ENCODE measurements around the gene CIRBP.

Gene CIRBP

GRCh38 chr19:1266129-1266915, 2.8 kb upstream of the CIRBP start:
- H3K27ac ChIP-seq: peak overlapping the region; percentile 100
- ChIA-PET POLR2A (ENCODE audit: low non-redundant PET) (interaction anchor here (0.6 to 1.4 kb wide), 4 partner anchors 10 to 22 kb away, joined by 3 to 14 read pairs (median 8); no protein-coding TSS in a partner anchor), CTCF (interaction anchor here (0.6 to 10.3 kb wide), 5 partner anchors 11 to 174 kb away, joined by 4 to 116 read pairs (median 6); no protein-coding TSS in a partner anchor)
- DNase-seq (ENCODE audit: low spot score): peak; percentile 90
- TF ChIP-seq CTCF (conservative IDR thresholded peaks at IDR 0.05; ENCODE audit: low read depth): no peak

GRCh38 chr19:1266916-1267476, 2.1 kb upstream of the CIRBP start:
- CTCF ChIA-PET: interaction anchor here (1.7 to 10.3 kb wide), 3 partner anchors 12 to 22 kb away, joined by 6 to 116 read pairs (median 9); no protein-coding TSS in a partner anchor
- POLR2A ChIA-PET (ENCODE audit: low non-redundant PET): interaction anchor here (0.6 to 1.4 kb wide), 4 partner anchors 11 to 23 kb away, joined by 3 to 14 read pairs (median 8); no protein-coding TSS in a partner anchor
- H3K27ac ChIP-seq: peak overlapping the region; percentile 100
- DNase-seq (ENCODE audit: low spot score): no peak
- peak; percentile 94 for TF ChIP-seq CTCF (conservative IDR thresholded peaks at IDR 0.05; ENCODE audit: low read depth)

DNA sequence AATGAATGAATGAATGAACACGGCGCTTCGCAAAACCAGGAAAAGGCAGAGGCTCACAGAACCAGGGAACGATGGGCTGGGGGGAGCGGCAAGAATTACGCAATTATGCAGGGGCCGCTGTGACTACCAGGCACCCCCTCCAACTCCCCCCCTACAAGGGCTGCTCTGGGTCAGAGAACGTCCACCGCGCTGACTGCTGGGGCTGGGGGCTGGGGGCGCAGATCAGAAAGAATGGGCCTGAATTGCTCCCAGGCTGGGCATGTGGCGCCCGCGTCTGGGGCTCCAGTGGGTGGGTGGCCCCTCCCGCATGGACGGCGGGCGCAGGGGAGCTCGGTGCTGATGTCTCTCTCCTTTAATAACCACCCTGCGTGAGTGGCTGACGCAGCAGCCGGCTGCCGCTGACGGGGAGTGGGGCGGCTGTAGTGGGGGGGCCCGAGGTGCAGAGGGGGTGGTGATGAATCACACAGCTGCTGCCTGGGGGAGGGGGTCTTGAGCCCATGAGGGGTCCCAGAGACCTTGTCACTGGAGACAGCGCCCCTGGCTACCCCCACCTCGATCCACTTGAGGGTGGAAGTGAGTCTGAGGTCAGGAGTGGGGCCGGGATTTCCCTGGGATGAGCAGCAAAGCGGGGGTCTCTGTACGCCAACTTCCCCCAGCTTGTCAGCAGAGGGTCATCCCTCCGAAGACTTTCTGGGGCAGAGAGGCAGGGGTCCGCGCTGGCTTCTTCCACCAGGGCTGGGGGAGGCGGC, 1.5 kb upstream of the CIRBP start:
- CTCF ChIA-PET: interaction anchor here (0.7 to 10.3 kb wide), 5 partner anchors 12 to 27 kb away, joined by 3 to 116 read pairs (median 6); no protein-coding TSS in a partner anchor
- peak overlapping the region; percentile 100 for H3K27ac ChIP-seq
- no peak for TF ChIP-seq CTCF (conservative IDR thresholded peaks at IDR 0.05; ENCODE audit: low read depth)
- no peak for DNase-seq (ENCODE audit: low spot score)
- POLR2A ChIA-PET (ENCODE audit: low non-redundant PET): interaction anchor here (2.7 kb wide), 1 partner anchor 23 kb away, joined by 40 read pairs; no protein-coding TSS in a partner anchor

- H3K27ac ChIP-seq: peak overlapping the region; percentile 100
- CTCF ChIA-PET: interaction anchor here (0.7 to 10.3 kb wide), 3 partner anchors 20 to 28 kb away, joined by 3 to 116 read pairs (median 4); no protein-coding TSS in a partner anchor
- POLR2A ChIA-PET (ENCODE audit: low non-redundant PET): interaction anchor here (0.5 to 2.7 kb wide), 8 partner anchors 15 to 81 kb away, joined by 3 to 40 read pairs (median 4); no protein-coding TSS in a partner anchor
- no peak for DNase-seq (ENCODE audit: low spot score)
- TF ChIP-seq CTCF (conservative IDR thresholded peaks at IDR 0.05; ENCODE audit: low read depth): no peak
These were observed 687 bp upstream of the CIRBP start for GRCh38 chr19:1268226-1269064.

GRCh38 chr19:1269478-1270212, 513 bp downstream of the CIRBP start:
- no peak for TF ChIP-seq CTCF (conservative IDR thresholded peaks at IDR 0.05; ENCODE audit: low read depth)
- peak; percentile 78 for DNase-seq (ENCODE audit: low spot score)
- ChIA-PET CTCF (interaction anchor here (10.3 kb wide), 1 partner anchor 25 kb away, joined by 116 read pairs; no protein-coding TSS in a partner anchor), POLR2A (ENCODE audit: low non-redundant PET) (interaction anchor here (0.7 to 2.7 kb wide), 5 partner anchors 17 to 241 kb away, joined by 3 to 40 read pairs (median 4); no protein-coding TSS in a partner anchor)
- H3K27ac ChIP-seq: peak overlapping the region; percentile 100

All from RWPE1 (cell line).